A673 (cell line): Measurements from ENCODE around the gene CARMIL1. TPM values are rescaled to one million over a fixed set of nuclear protein-coding genes. Genes with fewer than 3 reads are reported as not detected.

Source experiments
- BruUV-seq: library from RNA; stranded (reverse); fragments of 400-500 nt; replicated peaks from 2 replicates; lab custom pipeline; 2021; lab: Mats Ljungman, UMichigan
- CTCF ChIA-PET: fragments of 300-600 bp; sonication (Branson Sonifier 250); formaldehyde crosslinking; loops from one replicate; lab custom pipeline; 2022; ENCODE audit warnings: antibody characterized with exemption; lab: Charles Lee
- POLR2A ChIA-PET: fragments of 300-600 bp; sonication (Branson Sonifier 250); formaldehyde crosslinking; loops from one replicate; lab custom pipeline; 2022; ENCODE audit warnings: antibody characterized with exemption; ENCODE audit not compliant: low non-redundant PET; lab: Charles Lee
- DNase-seq: peaks from one replicate; pipeline ENCODE4 v3.0.0-alpha.2; 2015; ENCODE audit warnings: low spot score
- H3K27ac ChIP-seq: fragments of 200-600 bp; sonication (generic); 2 replicates; pipeline ENCODE4 v1.5.1; 2016; ENCODE audit warnings: mixed run types, low read depth, mild to moderate bottlenecking, mixed read lengths, antibody characterized with exemption, low read length; ENCODE audit not compliant: poor library complexity, severe bottlenecking
- H3K27me3 ChIP-seq: fragments of 200-600 bp; sonication (generic); replicated peaks from 2 replicates; pipeline ENCODE4 v1.6.1; 2017; ENCODE audit warnings: mixed run types, low read depth, mild to moderate bottlenecking, mixed read lengths, antibody characterized with exemption, low read length; ENCODE audit not compliant: insufficient read depth, poor library complexity
- H3K36me3 ChIP-seq: fragments of 200-600 bp; sonication (generic); 2 replicates; pipeline ENCODE4 v1.6.1; 2016; ENCODE audit warnings: mixed run types, mild to moderate bottlenecking, mixed read lengths, antibody characterized with exemption, low read length; ENCODE audit not compliant: insufficient read depth, poor library complexity, severe bottlenecking
- H3K4me1 ChIP-seq: fragments of 200-600 bp; sonication (generic); 2 replicates; pipeline ENCODE4 v1.6.1; 2017; ENCODE audit warnings: mixed run types, mild to moderate bottlenecking, mixed read lengths, antibody characterized with exemption, low read length; ENCODE audit not compliant: insufficient read depth, poor library complexity, severe bottlenecking
- H3K4me3 ChIP-seq: fragments of 200-600 bp; sonication (generic); 2 replicates; pipeline ENCODE4 v1.5.1; 2016; ENCODE audit warnings: low read depth, mixed run types, mild to moderate bottlenecking, mixed read lengths, low read length; ENCODE audit not compliant: poor library complexity, severe bottlenecking
- H3K9me3 ChIP-seq: fragments of 200-600 bp; sonication (generic); 2 replicates; pipeline ENCODE4 v1.6.1; 2016; ENCODE audit warnings: mixed run types, low read depth, mild to moderate bottlenecking, mixed read lengths, antibody characterized with exemption, low read length; ENCODE audit not compliant: poor library complexity, severe bottlenecking
- EZH2 ChIP-seq: fragments of 200-600 bp; sonication (generic); IDR thresholded peaks from 2 replicates; pipeline ENCODE4 v1.6.1; 2017; ENCODE audit warnings: borderline replicate concordance, low read depth, mild to moderate bottlenecking, mixed read lengths, antibody characterized with exemption, low read length; ENCODE audit not compliant: poor library complexity, severe bottlenecking
- intact Hi-C: fragments of 100-400 bp; cut with micrococcal nuclease; formaldehyde crosslinking; loops from one replicate; pipeline ENCODE4 v1.10.0; 2022; ENCODE audit not compliant: unreplicated experiment
- total RNA-seq: library from RNA; stranded (reverse); gene quantifications from 2 replicates; pipeline ENCODE4 v1.2.3, GENCODE V29; 2021
- TF ChIP-seq, protein P1 (sequence below): fragments of 300-800, 200-600 bp; sonication (generic); conservative IDR thresholded peaks from 2 replicates; pipeline ENCODE4 v1.5.1; 2017; ENCODE audit warnings: low read depth, mild to moderate bottlenecking, antibody characterized with exemption, low read length, moderate library complexity, mixed read lengths

CARMIL1 gene
- total RNA-seq, 1 experiment from 2014 or later, result 7.2 TPM

DNA sequence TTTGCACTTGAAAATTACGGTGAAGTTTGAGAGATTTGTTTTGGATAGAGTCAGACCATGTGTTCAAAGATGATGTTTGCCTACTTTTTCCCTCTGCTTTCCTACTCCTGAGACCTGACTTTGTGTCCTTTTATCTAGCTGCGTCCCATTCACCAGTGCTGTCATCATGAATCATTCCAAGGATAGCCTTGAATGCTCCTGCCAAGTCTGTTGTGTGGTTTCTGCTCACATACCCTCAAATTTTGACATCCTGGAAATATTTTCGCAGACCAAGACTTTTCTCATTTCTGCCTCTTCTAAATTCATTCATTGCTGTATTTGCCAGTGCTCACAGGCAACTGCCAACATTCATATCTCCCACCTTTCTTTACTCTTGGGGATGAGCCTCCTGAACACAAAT lies 197.0 kb downstream of the CARMIL1 start:
- DNase-seq, result no peak

DNA sequence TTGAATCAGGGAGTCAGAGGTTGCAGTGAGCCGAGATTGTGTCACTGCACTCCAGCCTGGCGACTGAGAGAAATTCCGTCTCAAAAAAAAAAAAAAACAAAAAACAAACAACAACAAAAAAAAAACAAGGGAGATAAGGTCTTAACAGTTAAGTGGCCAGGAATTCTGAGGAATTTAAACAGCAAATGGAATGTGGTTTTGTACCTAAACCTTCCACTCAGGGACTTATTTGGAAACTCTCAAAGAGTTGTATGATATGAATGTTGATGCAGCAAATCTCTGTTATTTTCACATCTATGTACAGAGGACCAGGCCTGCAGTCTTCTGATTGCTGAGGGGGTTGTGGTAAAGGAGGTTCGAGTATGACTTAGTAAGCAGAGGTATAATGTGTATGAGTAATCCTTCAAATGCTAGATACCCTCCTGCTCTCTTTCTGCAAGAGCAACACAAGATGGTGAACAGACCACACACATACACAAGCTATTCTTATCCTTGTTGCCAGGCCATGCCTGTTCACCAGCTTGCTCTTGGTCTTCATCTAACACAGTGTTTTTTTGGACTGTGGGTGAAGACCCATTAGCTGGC lies 197.9 kb downstream of the CARMIL1 start:
- Histone ChIP-seq H3K9me3 (no peaks in the 10 kb centered on the region), H3K36me3 (no peaks in the 10 kb centered on the region), H3K27ac (no peak overlapping the region), H3K27me3 (no peaks in the 10 kb centered on the region), H3K4me1 (peaks cover 11% of the 10 kb centered on the region), H3K4me3 (no peak overlapping the region)
- ChIA-PET CTCF (no interaction called here), POLR2A (no interaction called here)
- no peak for DNase-seq
- TF ChIP-seq, protein P1, sequence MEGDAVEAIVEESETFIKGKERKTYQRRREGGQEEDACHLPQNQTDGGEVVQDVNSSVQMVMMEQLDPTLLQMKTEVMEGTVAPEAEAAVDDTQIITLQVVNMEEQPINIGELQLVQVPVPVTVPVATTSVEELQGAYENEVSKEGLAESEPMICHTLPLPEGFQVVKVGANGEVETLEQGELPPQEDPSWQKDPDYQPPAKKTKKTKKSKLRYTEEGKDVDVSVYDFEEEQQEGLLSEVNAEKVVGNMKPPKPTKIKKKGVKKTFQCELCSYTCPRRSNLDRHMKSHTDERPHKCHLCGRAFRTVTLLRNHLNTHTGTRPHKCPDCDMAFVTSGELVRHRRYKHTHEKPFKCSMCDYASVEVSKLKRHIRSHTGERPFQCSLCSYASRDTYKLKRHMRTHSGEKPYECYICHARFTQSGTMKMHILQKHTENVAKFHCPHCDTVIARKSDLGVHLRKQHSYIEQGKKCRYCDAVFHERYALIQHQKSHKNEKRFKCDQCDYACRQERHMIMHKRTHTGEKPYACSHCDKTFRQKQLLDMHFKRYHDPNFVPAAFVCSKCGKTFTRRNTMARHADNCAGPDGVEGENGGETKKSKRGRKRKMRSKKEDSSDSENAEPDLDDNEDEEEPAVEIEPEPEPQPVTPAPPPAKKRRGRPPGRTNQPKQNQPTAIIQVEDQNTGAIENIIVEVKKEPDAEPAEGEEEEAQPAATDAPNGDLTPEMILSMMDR, result no peak
- no peak for TF ChIP-seq EZH2
- BruUV-seq, result no TSS peak
- intact Hi-C loops, result no loop called here

More for the DNA sequence above, 197.0 kb downstream of the CARMIL1 start:
- peaks cover 2% of the 10 kb centered on the region for H3K4me1 ChIP-seq
- ChIA-PET POLR2A (no interaction called here), CTCF (no interaction called here)
- intact Hi-C loops, result no loop called here
- no peaks in the 10 kb centered on the region for H3K27me3 ChIP-seq
- no peaks in the 10 kb centered on the region for H3K9me3 ChIP-seq
- H3K36me3 ChIP-seq, result no peaks in the 10 kb centered on the region
- H3K27ac ChIP-seq, result no peak overlapping the region
- TF ChIP-seq, protein P1, result no peak
- TF ChIP-seq EZH2, result no peak
- no TSS peak for BruUV-seq
- no peak overlapping the region for H3K4me3 ChIP-seq

DNA sequence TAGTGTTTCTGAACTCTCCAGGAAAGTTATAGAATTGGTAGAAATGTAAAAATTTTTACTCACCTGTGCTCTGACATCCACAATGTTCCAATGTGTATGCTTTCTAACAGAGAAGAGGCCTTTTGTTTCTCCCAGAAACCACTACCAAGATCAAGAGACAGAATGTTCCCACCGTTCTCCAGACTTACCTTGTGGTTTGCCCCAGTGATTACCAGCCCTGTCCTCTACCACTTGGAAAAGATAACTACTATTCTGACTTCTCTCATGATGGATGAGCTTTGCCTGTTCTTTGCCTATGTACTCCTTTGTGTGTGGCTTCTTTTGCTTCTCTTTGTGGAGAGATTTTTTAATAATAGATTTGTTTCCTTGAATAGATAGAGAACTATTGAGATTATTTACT lies 199.8 kb downstream of the CARMIL1 start:
- no peaks in the 10 kb centered on the region for H3K9me3 ChIP-seq
- H3K27me3 ChIP-seq, result no peaks in the 10 kb centered on the region
- TF ChIP-seq EZH2, result no peak
- TF ChIP-seq, protein P1, result no peak
- no TSS peak for BruUV-seq
- H3K4me1 ChIP-seq, result peaks cover 11% of the 10 kb centered on the region
- intact Hi-C loops, result no loop called here
- no peak for DNase-seq
- CTCF ChIA-PET, result no interaction called here
- no peaks in the 10 kb centered on the region for H3K36me3 ChIP-seq
- no peak overlapping the region for H3K4me3 ChIP-seq
- no peak overlapping the region for H3K27ac ChIP-seq
- POLR2A ChIA-PET, result no interaction called here
